Keratinocyte (primary cell): ENCODE results near the gene RARA. TPM values are rescaled to one million over a fixed set of nuclear protein-coding genes. Genes with fewer than 3 reads are reported as not detected.

Source experiments
- DNase-seq: peaks from one replicate; pipeline ENCODE4 v3.0.0-alpha.2; 2011; ENCODE audit warnings: low read depth, missing footprints, low spot score
- FAIRE-seq: peaks from 2 replicates; lab custom pipeline; 2011; peaks lifted over from hg19 to GRCh38; lab: Jason Lieb, UNC
- H2AFZ ChIP-seq: 2 replicates; pipeline ENCODE4 v1.6.0; 2012; ENCODE audit warnings: low read length, control low read depth, inconsistent platforms; ENCODE audit not compliant: control insufficient read depth
- H3K27ac ChIP-seq: 2 replicates; pipeline ENCODE4 v1.5.1; 2011; ENCODE audit warnings: low read length; ENCODE audit not compliant: control insufficient read depth, insufficient read depth
- H3K27me3 ChIP-seq: 3 replicates; pipeline ENCODE4 v1.6.0; 2011; ENCODE audit warnings: low read length; ENCODE audit not compliant: control insufficient read depth, insufficient read depth; ENCODE audit errors: extremely low read depth
- H3K36me3 ChIP-seq, 2 experiments: 2 replicates in 1 of 2; 3 replicates in 1 of 2; pipeline ENCODE4 v1.5.1; 2011; ENCODE audit warnings: low read length in 2 of 2, mild to moderate bottlenecking in 1 of 2; ENCODE audit not compliant: control insufficient read depth in 2 of 2, insufficient read depth in 2 of 2; ENCODE audit errors: extremely low read depth in 1 of 2
- H3K4me1 ChIP-seq: 3 replicates; pipeline ENCODE4 v1.5.1; 2011; ENCODE audit warnings: low read length; ENCODE audit not compliant: control insufficient read depth, insufficient read depth; ENCODE audit errors: extremely low read depth
- H3K4me2 ChIP-seq: 3 replicates; pipeline ENCODE4 v1.6.0; 2011; ENCODE audit warnings: low read depth, low read length; ENCODE audit not compliant: control insufficient read depth, insufficient read depth; ENCODE audit errors: extremely low read depth
- H3K4me3 ChIP-seq, 3 experiments: fragments of 200-600 bp in 1 of 3; sonication (generic) in 1 of 3; 2 replicates in 2 of 3; 3 replicates in 1 of 3; pipeline ENCODE4 v1.5.1; 2011 to 2016; ENCODE audit warnings: low read length in 3 of 3, mild to moderate bottlenecking in 3 of 3, control low read depth in 2 of 3, inconsistent platforms in 1 of 3, low read depth in 1 of 3, mixed read lengths in 1 of 3, mixed run types in 1 of 3, moderate library complexity in 1 of 3; ENCODE audit not compliant: control insufficient read depth in 2 of 3, insufficient read depth in 2 of 3; ENCODE audit errors: extremely low read depth in 1 of 3
- H3K79me2 ChIP-seq: 2 replicates; pipeline ENCODE4 v1.6.0; 2012; ENCODE audit warnings: low read length; ENCODE audit not compliant: control insufficient read depth, insufficient read depth
- H3K9ac ChIP-seq: 3 replicates; pipeline ENCODE4 v1.6.0; 2011; ENCODE audit warnings: low read length; ENCODE audit not compliant: control insufficient read depth, insufficient read depth; ENCODE audit errors: extremely low read depth
- H3K9me1 ChIP-seq: 3 replicates; pipeline ENCODE4 v1.6.0; 2011; ENCODE audit warnings: low read length; ENCODE audit not compliant: control insufficient read depth, insufficient read depth; ENCODE audit errors: extremely low read depth
- H3K9me3 ChIP-seq: 2 replicates; pipeline ENCODE4 v1.5.1; 2012; ENCODE audit warnings: low read depth, low read length; ENCODE audit not compliant: control insufficient read depth
- H4K20me1 ChIP-seq: 3 replicates; pipeline ENCODE4 v1.6.0; 2011; ENCODE audit warnings: low read length; ENCODE audit not compliant: control insufficient read depth, insufficient read depth; ENCODE audit errors: extremely low read depth
- EZH2 ChIP-seq: IDR thresholded peaks from one replicate; pipeline ENCODE4 v1.6.1; 2012; ENCODE audit warnings: inconsistent platforms, mild to moderate bottlenecking, low read length, moderate library complexity
- dilution Hi-C: fragments of 300-500 bp; cut with MboI; formaldehyde crosslinking; loops from one replicate; pipeline ENCODE4 v1.7.0; 2020; ENCODE audit warnings: low sequenced_read_pairs; ENCODE audit not compliant: extremely low pct_ligation_motif_present
- polyA plus RNA-seq, 5 experiments: library from polyadenylated mRNA; depleted of rRNA in 3 of 5; stranded (reverse) in 3 of 5; stranded (forward) in 1 of 5; unstranded in 1 of 5; fragments of >200 nt; gene quantifications; 1 replicate in 1 of 5; 2 replicates in 3 of 5; 3 replicates in 1 of 5; pipeline versions ENCODE4 v1.2.1 to v1.2.3, GENCODE V29; 2011 to 2012; ENCODE audit warnings: missing spikeins in 2 of 5, low read depth in 1 of 5, low replicate concordance in 1 of 5
- TF ChIP-seq, protein P1 (sequence below), 3 experiments: IDR thresholded peaks in 1 of 3; conservative IDR thresholded peaks in 1 of 3; optimal IDR thresholded peaks in 1 of 3; 2 replicates in 2 of 3; 3 replicates in 1 of 3; pipeline versions ENCODE3 to v1.5.1; 2011; ENCODE audit warnings: low read length in 3 of 3, mild to moderate bottlenecking in 3 of 3, moderate library complexity in 2 of 3, control low read depth in 1 of 3, inconsistent platforms in 1 of 3; ENCODE audit not compliant: insufficient read depth in 2 of 3; ENCODE audit errors: extremely low read depth in 1 of 3

Gene RARA
- polyA plus RNA-seq, 1 donor (not counting 4 experiments of a cell fraction or from before 2014, with no cell fraction given), result 3.8 TPM

- no peaks in the 10 kb centered on the region for H3K9me3 ChIP-seq
- H2AFZ ChIP-seq, result no peak overlapping the region
- H4K20me1 ChIP-seq, result peaks cover 3% of the 10 kb centered on the region
- TF ChIP-seq, protein P1, sequence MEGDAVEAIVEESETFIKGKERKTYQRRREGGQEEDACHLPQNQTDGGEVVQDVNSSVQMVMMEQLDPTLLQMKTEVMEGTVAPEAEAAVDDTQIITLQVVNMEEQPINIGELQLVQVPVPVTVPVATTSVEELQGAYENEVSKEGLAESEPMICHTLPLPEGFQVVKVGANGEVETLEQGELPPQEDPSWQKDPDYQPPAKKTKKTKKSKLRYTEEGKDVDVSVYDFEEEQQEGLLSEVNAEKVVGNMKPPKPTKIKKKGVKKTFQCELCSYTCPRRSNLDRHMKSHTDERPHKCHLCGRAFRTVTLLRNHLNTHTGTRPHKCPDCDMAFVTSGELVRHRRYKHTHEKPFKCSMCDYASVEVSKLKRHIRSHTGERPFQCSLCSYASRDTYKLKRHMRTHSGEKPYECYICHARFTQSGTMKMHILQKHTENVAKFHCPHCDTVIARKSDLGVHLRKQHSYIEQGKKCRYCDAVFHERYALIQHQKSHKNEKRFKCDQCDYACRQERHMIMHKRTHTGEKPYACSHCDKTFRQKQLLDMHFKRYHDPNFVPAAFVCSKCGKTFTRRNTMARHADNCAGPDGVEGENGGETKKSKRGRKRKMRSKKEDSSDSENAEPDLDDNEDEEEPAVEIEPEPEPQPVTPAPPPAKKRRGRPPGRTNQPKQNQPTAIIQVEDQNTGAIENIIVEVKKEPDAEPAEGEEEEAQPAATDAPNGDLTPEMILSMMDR (optimal IDR thresholded peaks at IDR 0.05 in 1 of 3, IDR thresholded peaks at IDR 0.05 in 1 of 3, conservative IDR thresholded peaks at IDR 0.05 in 1 of 3; ENCODE audit: extremely low read depth in 1 of 3, insufficient read depth in 2 of 3, low read length in 3 of 3), result no peak
- TF ChIP-seq EZH2, result no peak
- peaks cover 30% of the 10 kb centered on the region for H3K79me2 ChIP-seq
- DNase-seq, result no peak
- H3K27ac ChIP-seq, result no peak overlapping the region
- FAIRE-seq, result no peak
- H3K36me3 ChIP-seq, result peaks cover 0 to 8% of the 10 kb centered on the region in 2 experiments
- no peak overlapping the region for H3K9ac ChIP-seq
- no peaks in the 10 kb centered on the region for H3K27me3 ChIP-seq
- no peaks in the 10 kb centered on the region for H3K9me1 ChIP-seq
- H3K4me3 ChIP-seq, result no peak overlapping the region
- no peak overlapping the region for H3K4me2 ChIP-seq
- dilution Hi-C loops, result no loop called here
- H3K4me1 ChIP-seq, result peaks cover 40% of the 10 kb centered on the region
Observed at GRCh38 chr17:40338941-40339649, 30.1 kb downstream of the RARA start.

DNA sequence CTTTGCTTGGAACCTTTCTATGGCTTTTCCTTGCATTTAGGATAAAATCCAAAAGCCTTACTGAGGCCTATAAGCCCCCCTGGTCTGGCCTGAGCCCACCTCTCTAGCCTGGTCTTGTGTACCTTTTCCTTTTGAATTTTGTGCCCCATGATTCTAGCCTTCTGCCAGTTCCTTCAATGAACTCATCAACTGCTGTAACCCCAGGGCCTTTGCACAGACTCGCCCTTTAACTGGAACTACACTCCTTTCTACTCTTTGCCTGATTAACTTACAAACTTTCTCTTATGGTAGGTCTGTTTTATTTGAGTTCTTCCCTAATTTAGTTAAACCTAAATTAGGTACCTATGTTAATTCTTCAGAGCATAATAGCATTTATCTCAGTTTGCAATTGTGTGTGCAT is 31.3 kb downstream of the RARA start:
- dilution Hi-C loops, result no loop called here
- FAIRE-seq (no peak), DNase-seq (no peak)
- TF ChIP-seq, protein P1 (optimal IDR thresholded peaks at IDR 0.05 in 1 of 3, IDR thresholded peaks at IDR 0.05 in 1 of 3, conservative IDR thresholded peaks at IDR 0.05 in 1 of 3; ENCODE audit: extremely low read depth in 1 of 3, insufficient read depth in 2 of 3, low read length in 3 of 3), result no peak
- TF ChIP-seq EZH2, result no peak
- Histone ChIP-seq H3K4me2 (no peak overlapping the region), H3K4me1 (peaks cover 52% of the 10 kb centered on the region), H3K79me2 (peaks cover 27% of the 10 kb centered on the region), H3K9me3 (no peaks in the 10 kb centered on the region), H3K27me3 (no peaks in the 10 kb centered on the region), H3K36me3 (peaks cover 0 to 8% of the 10 kb centered on the region in 2 experiments), H4K20me1 (peaks cover 3% of the 10 kb centered on the region), H3K27ac (no peak overlapping the region), H2AFZ (no peak overlapping the region), H3K4me3 (no peak overlapping the region), H3K9ac (no peak overlapping the region), H3K9me1 (no peaks in the 10 kb centered on the region)
